PFSK-1 (cell line): ENCODE data around the gene C6.

Experiments
- POLR2AphosphoS5 ChIP-seq: IDR thresholded peaks from 2 replicates; pipeline ENCODE4 v1.6.1; 2012; ENCODE audit warnings: low read depth, mild to moderate bottlenecking, control low read depth, low read length, moderate library complexity
- REST ChIP-seq, 2 experiments: IDR thresholded peaks; 2 replicates each; pipeline versions ENCODE4 v1.6.1 to v1.8.0; 2011 to 2012; ENCODE audit warnings: low read depth in 2 of 2, low read length in 2 of 2, control low read depth in 1 of 2, inconsistent platforms in 1 of 2, mild to moderate bottlenecking in 1 of 2, moderate library complexity in 1 of 2; ENCODE audit not compliant: insufficient read depth in 1 of 2
- SIN3A ChIP-seq: IDR thresholded peaks from 2 replicates; pipeline ENCODE4 v1.6.1; 2012; ENCODE audit warnings: mild to moderate bottlenecking, low read length, moderate library complexity, borderline replicate concordance; ENCODE audit not compliant: insufficient read depth
- TAF1 ChIP-seq: IDR thresholded peaks from 2 replicates; pipeline ENCODE4 v1.6.1; 2012; ENCODE audit warnings: low read length, control low read depth, borderline replicate concordance; ENCODE audit not compliant: insufficient read depth

- TF ChIP-seq POLR2AphosphoS5 (no peak), TAF1 (no peak), REST (IDR thresholded peaks at IDR 0.05; ENCODE audit: insufficient read depth in 1 of 2, low read depth in 2 of 2, low read length in 2 of 2) (no peak), SIN3A (no peak)
These were observed 18.1 kb downstream of the C6 start for GRCh38 chr5:41195228-41195627.
